ENCODE data around the gene SOX18.
A peak's percentile ranks its signal among the peaks of the same experiment; 100 is the strongest.

Gene SOX18

DNA sequence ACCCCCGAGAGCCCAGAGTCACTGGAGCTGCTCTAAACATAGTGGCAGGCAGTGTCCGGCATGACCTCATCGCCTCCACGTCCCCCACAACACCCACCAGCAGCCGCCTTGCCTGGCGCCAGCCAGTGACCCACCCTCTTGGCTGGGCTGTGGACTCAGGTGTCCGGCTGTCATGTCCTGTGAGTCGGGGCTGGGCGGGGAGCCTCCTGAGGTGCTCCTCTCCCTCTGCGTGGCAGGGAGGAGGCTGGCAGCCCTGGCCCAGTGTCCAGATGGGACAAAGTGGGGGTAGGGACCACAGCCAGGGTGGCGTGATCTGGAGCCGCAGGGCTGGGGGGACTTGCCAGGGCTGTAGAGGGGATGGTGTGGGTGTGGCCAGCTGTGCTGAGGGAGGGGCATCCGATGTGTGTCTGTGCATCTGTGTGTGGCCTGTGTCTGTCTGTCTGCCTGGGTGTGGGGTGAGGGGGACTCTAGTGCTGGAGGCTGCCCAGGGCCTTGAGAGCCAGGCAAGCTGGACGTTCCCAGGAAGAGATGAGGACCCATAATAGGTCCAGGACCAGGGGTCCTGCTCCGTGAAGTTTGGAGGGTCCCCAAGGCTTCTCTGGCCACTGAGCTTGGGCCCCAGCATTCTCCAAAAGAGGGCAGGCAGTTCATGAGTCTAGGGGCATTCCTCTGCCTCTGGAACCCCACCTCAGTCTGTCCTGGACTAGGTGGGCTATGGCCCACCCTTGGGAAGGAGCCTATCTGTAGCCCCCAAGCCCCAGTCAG, 2.3 kb upstream of the SOX18 start:
- no peak for DNase-seq

DNA sequence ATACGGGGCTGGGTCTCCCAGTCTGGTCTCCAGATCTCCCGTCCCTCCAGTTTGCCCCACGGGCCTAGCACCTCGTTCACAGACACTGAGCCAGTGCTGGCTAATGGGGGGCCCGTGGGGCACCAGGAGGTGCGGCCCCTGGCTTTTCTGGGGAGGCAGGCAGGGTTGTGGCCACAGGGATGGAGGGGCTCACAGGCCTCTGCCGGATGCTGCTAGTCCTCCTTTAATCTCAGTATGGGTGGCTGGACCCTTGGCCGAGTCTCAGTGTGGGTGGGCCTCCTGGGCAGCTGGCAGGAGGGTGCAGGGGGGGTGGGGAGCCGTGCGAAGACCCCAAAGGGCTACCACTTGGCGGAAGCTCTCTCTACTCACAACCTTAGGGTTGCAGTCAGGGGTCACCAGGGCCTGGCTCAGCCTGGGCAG, 1.6 kb upstream of the SOX18 start:
- no peak for DNase-seq

DNA sequence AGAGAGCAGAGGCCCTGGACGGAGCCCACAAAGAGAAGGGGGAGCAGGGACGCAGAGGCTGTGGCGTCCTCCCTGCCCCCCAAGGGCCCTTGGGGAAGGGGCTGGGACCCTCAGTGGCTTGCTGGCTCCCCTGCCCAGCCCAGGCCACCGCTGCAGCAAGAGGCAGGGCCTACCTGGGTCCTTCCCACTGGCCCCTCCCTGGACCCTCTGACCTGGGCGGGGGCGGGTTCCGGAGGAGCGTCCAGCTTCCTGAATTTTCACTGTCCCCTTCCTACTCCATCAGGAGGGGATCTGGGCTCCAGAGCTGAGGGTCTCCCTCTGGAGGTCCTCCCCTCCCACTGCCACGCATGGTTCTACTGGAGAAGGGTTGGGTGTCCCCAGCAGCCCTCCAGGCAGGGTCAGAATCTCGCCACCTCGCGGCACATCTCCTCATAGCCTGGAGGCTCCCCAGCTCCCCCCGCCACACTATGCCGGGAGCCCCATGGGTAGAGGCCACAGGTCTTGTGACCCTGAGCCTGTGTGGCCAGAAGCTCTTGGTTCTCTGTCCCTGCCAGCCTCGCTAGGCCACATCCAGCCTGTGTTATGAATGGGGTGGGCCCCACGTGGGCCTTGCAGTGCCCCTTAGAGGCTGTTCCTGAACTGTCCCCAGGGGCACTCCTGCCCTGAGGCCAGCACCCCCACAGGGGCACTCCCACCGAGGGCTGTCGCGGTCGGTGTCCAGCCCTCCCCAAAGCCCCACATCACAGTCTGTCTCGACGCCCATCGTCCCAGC, 1.0 kb upstream of the SOX18 start:
- DNase-seq, result no peak

DNA sequence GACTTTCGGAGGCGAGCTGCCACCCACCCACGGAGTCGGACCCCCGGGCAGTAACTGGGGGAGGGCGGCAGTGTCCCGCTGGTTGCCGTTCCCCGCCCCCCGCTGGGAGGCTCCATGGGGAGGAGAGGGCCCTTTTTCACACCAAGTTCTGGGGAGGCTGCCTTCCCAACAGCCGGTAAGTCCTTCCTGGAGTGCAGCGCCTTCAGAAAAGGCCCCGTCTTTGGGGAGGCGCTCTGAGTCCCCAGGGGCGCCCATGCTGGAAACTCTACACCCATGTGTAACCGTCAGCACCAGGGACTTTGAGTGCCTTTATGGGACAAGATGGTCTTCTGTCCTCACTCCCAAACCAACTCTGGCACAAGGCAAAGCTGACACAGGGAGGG, 430 bp upstream of the SOX18 start:
- DNase-seq, result no peak

DNA sequence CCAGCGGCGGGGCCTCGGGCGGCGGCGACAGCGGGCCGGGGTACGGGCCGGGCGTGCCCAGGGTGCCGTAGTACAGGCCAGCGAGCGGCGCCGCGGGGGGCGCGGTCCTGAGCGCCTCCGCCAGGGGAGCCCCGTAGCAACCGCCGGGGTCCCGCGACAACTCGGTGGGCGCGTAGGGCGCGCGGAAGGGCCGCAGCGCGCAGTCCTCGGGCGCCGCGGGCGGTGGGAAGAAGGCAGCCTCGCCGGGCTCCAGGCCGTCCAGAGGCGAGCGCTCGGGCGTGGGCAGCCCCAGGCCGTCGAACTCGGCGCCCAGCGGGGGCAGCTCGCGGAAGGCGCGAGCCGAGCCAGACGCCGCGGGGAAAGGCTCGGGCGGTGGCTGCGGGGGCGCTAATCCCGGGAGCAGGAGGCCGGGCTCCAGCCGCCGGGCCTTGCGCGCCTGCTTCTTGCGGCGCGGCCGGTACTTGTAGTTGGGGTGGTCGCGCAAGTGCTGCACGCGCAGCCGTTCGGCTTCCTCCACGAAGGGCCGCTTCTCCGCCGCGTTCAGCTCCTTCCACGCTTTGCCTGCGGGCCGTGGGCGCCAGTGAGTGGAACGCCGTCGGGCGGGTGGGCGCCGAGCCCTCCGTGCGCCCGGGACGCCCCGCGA, 916 bp downstream of the SOX18 start:
- DNase-seq, result no peak

DNA sequence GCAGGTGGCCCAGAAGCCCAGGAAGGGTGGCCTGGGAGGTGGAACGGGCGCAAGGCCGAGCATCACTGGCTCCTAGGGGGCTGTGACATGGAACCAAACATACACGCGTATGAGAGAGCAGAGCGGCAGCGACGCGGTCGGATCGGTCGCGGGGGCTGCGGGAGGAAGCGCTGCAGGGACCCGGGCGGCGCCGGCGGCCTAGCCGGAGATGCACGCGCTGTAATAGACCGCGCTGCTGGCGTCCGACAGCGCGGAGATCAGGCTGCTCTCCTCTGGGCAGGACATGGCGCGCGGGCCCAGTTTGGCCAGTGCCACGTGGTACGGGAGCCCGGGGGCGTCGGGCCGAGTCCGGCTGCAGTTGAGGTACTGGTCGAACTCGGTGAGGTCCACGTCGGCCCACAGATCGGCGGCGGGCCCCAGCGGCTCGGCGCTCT, 1.5 kb downstream of the SOX18 start:
- no peak for DNase-seq

DNA sequence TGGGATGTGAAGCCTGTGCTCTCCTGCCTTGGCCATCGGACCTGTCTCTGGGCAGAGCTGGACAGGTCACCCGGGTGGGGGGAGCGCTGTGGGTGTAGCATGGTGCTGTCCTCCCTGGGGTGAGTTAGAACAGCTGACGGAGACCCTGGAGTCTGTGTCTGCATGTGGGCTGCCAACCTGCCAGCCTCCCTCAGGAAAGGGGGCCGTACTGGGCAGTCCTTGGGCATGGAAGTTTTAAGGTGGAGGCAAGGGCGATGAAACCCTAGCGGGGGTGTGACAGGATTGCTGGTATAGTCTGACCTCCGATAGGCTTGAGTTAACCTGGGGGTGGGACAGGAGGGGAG, 2.4 kb downstream of the SOX18 start:
- DNase-seq, result no peak

DNA sequence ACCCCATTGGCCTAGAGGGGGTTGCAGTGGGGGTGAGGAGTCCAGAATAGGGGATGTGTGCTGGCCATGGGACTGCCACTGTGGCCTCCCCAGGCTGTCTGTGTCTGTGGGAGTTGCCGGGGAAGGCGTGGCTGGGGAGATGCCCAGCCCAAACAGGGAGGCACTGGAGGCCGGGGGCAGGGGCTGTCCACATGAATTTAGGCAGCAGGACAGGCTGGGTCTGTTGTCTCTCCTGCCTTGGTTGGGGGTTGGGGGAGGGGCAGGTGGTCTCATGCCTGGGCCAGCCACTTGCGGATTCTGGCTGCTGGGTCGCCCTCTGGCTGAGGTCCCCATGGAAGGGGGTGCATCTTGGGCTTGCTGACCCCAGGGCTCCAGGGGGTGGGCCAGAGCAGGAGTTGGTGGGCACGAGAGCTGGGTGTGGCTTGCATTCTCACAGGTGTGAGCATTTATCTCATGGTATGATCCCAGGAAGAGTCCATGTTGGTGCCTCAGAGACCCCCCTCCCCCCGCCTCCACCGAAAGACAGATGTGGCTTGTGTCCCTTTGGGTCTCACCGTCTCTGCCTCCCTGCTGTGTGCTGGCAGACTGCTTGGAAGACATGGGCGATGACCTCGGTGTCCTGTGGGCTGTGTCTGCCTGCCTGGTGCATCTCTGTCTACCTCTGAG, 4.0 kb downstream of the SOX18 start:
- DNase-seq, result no peak

DNA sequence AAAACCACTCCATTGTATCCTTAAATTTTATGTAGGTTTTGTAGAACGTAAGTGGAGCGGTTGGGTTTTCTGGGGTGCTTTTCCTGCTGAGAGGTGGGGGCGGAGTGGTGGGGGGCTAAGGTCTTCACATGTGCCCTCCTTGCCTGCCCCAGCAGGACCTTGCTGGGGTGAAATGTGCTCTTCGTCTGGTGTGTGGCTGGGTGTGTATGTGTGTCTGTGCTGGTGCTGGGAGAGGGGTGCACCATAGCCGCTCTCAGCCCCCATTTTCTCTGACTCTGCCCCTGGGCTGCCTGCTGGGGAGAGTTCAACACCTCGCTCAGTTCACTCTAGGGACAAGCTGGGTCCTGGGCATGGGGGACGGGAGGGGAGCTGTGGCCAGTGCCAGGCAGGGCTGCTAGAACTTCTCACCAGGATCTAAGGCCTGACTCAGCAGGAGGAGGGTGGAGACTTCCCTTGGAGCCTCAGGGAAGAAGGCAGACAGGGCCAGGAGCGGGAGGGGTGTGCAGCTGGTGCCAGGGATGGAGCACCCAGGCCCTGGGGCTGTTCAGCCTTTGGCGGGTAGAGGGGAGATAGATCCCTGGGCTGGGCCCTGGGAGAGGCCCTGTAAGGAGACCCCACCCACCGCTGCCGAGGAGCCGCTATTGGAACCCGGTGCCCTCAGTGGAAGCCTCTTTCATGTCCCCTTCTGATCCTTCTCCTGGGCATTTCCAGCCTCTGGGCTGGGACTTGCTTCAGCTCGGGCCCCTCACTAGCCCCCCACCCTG, 4.8 kb downstream of the SOX18 start:
- peak; percentile 24 for DNase-seq

DNA sequence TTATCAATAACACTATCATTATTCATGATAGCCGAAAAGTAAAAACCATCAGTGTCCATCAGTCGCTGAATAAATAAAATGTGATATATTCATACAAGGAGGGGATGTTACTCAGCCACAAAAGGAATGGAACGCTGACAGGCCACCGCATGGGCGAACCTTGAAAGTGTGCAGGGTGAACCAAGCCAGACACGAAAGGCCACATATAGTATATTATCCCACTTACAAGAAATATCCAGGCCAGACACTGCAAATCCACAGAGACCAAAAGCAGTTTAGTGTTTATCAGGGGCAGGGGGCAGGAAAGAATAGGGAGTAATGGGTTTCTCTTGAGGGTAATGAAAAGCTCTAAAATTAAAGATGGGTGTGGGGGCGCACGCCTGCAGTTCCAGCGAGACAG, 5.7 kb downstream of the SOX18 start:
- no peak for DNase-seq

DNA sequence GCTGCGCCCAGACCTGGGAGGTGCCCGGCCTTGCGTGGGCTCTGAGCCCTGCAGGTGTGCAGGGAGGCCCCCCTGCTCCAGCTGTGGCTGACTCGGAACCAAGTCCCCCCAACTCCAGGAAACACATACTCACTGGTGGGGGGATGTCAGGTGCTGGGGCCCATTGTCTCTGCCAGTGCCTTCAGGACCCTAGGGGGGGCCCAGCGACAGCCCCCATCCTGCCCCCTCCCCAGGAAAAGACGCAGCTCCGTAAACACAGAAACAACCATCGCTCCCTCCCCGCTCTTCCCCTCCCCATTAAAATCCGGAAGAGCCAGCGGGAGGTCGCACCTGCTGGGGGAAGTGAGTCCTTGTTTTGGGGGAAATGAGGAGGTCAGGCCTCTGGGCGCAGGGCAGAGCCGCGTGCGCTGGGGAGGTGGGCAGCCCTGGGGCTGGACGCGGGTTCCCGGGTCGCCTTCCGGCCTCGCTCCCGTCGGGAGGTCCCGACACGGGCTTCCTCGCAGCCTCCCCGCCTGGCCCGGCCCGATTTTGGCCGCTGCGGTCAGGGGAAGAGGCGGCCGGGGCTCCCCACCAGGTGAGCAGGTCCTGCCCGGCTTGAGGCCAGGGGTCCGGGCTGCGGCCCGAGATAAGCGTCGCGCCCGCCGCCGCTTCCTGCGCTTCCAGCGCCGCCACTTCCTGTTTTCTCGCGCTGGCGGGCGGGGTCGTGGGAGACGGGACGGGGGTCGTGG, 7.2 kb downstream of the SOX18 start:
- DNase-seq, result no peak

DNA sequence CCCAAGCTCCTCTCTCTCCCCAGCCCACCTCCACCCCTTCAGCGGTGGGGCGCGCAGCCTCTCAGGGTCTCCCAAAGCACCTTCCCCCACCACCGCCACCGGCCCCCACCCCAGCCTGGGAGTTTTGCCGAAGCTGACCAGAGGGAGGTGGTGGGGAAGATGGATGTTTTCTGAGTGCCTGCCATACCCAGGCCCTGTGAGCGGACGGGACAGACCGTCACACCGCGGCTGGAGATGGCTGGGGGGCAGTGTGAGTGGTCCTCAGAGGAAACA, 7.7 kb downstream of the SOX18 start:
- DNase-seq, result no peak

DNA sequence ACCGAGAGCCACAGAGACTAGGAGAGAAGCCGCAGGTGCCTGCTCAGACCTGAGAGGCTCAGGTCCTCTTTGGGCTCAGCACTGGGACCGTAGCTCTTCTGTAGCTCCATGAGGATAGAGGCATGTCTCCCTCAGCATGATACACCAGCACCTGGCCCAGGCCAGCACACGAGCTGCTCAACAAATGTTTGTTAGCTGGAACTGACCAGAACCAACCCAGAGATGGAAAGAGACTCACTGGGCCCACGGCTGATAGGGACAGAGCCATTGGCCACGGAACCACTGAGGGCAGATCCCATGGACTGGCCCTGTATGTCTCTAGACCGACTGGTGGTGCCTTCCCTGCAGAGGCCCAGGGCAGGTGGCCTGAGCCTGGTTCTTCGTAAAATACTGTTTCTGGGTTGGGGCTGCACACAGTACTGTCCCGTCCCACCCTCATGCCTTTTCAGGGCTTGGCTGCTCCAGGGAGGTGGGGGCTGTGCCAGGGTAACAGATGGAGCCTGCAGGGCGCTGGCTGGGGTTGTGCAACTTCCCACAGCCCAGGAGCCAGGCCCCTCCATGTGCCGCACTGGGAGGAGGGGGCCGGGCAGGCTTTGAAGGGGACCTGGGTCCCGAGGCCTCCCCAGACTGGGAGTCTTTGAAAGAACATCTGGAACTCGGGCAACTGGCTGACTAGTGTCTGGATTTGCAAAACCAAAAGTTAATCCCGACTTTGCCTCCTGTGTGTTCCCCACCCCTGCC, 8.2 kb downstream of the SOX18 start:
- DNase-seq, result no peak

DNA sequence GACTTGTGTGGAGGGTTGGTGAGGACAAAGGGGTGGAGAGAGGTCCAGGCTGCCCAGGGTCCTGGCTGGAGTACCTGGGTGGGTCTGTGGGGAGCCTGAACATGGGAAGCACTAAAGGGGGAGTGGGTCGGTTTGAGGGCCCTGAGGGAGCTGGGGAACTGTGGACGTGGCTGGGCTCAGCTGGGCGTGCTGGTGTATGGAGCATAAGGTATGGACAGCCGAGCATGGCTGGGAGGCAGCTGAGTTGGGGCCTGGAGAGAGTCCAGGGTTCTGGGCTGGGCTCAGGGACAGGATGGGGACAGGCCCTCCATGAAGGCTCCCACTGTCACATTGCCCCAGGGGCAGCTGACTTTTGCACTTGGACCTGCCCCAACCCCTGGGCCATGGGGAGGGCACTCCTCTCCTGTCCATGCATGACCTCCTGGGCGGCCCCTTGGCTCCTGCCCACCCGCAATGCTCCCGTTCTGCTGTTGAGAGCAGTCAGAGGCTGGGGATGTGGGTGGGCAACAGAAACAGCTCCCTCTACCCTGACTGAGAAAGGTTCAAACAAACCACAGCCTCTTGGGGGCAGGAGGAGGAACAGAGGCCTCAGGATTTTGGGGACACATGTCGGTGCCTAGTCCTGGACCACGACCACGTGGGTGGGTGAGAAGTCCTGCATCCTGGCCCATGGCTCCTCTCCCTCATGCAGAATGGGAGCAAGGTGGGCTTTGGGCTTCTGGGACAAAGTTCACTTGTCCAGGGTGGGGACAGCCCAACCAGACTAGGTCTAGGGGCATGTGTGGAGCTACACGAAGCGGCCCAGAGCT, 9.0 kb downstream of the SOX18 start:
- DNase-seq, result no peak

DNA sequence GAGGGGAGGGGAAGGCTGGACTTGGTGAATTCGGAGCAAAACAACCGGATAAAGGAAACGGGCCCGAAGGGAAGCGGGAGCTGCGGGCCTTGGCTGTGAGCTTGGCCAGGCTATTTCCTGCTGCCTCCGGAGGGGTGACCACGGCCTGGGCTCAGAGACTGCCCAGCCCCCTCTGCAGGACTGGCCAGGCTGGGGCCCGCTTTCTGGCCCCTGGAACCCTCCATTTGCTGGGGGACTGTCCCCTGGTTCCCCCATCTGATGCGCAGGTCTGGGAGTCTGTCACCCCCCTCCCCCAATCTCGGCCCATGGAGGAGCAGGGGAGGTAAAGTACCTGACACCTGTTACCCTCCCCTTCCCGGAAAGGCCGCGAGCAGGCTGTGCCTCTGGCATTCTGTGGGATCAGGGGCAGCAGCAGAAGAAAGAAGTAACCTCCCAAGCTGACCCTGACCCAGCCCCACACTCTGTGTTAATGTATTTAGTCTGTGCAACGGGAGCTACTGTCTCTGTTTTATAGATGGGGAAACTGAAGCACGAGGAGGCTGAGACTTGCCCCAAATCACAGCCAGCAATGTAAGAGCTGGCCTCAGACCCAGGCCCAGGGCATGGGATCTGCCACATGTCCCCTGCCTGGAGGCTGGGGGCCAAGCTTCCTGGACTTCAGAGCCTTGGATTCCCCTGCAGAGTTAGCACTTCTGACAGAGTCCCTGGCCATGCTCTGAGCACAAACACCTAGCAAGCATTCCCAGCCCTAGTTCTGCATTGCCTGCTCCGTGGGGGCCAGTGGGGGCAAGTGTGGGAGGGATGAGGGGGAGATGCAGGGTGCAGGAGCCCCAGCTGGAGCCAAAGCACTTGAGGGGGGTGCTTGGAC, 9.9 kb downstream of the SOX18 start:
- DNase-seq, result no peak

DNA sequence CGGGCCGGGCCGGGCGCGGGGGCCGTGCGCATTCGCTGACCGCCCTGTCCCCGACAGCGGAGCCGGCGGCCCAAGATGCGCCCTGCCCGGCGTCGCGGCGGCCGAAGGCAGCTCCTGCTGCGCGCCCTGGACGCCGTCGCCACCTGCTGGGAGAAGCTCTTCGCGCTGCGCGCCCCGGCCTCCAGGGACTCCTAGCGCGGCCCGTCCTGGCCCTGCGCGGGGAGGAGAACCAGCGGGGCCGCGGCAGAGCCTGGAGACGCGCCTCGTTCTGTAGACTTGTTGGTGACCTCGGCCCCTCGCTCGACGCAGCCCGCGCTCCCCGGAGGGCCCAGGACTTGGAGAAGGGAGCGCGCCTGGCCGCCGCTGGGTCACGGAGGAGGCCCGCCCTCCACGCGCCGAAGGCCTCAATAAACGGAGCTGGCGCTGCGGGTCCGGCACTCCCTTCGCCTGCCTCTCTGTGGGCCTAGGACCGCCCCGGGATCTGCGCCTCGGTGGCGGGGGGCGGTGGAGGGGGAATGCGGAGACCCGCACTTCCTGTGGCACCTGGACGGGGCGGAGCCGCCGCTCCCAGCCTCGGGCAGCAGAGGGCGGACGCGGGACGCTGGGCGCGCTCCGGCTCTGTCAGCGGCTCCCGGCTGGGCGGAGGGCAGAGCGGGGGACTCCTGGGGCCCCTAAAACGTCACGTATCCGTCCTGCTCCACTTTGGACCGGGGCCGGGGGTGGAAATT, 10.7 kb downstream of the SOX18 start:
- peak; percentile 50 for DNase-seq

DNA sequence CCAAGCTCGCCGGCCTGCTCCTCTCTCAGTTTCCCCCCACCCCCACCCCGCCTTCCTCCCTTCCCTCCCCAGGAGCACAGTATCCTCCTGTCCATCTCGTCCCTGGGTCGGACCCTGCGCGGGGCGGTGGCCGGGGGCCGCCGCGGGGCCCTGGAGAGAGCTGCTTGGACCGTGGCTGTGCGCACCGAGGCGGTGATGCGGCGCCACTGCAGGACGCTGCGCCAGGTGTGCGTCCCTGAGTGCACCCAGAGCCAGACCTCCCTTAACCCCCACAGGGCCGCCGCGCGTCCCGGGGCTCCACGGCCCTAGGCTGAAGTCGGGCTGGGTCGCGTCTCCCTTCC, 11.2 kb downstream of the SOX18 start:
- no peak for DNase-seq

DNA sequence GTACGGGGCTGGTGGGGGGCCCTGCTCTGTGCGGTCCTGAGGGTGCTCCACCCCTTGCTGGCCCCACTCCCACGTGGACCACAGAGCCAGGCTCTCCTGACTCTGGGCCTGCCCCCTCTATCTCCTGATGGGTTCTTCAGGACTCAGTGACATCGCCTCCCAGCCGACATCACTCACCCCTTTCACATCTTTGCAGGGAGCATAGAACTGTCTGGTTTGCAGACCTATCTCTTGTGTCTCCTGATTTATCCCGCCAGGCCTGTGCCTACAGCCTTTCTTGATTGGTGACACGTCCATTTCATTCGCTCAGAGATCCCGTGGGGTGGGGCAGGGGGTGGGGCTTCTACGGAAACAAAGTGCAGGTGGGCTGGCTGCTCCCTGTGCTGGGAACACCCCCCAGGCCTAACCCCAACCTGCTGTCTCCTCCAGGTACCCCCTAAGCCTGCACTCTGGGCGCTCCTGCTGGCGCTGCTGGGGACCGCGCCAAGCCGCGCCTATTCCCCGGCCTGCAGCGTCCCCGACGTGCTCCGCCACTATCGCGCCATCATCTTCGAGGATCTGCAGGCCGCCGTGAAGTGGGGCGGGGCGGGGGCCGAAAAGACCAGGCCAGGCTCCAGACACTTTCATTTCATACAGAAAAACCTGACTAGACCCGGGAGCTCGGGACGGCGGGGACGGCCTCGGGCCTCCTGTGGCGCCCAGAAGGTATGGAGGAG, 11.8 kb downstream of the SOX18 start:
- no peak for DNase-seq

DNA sequence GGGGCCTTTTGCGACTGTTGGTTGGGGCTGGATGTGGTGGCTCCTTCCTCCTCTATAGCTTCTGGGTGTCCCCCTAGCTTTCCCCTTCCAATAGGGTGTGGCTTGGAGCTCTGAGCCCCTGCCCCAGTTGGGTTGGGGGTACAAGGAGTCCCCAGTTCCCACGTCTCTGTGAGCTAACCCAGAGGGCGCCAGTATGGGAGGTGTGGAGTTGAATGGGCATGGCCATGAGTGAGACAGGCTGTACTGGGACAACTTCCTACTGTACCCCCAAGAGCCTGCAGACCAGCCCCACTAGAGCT, 12.3 kb downstream of the SOX18 start:
- no peak for DNase-seq

All from T1000 (cell line).